HK-2 (cell line): ENCODE measurements around the gene ZNF205.
"Not testable (repeated sequence)": the region's sequence is repeated elsewhere in the genome, so short reads cannot be mapped to it uniquely, and the experiment has no call there.

ENCODE experiments used
- DNase-seq: peaks from one replicate; pipeline ENCODE4 v3.0.0-alpha.2; 2018; ENCODE audit not compliant: unreplicated experiment

Gene ZNF205

GRCh38 chr16:3131755-3132377, 19.5 kb downstream of the ZNF205 start:
- peak; percentile 47 for DNase-seq

- no peak for DNase-seq
These were observed 21.5 kb downstream of the ZNF205 start for GRCh38 chr16:3133844-3134243.

- peak; percentile 89 for DNase-seq
These were observed 22.1 kb downstream of the ZNF205 start, which contains the start of gene ZNF213 for GRCh38 chr16:3134338-3135125. Gene ZNF213 (plus strand): TSS chr16:3135029. CDS start chr16:3137281, 2,252 bp downstream.

- DNase-seq = no peak
These were observed 22.8 kb downstream of the ZNF205 start for GRCh38 chr16:3135126-3135715.

- no peak for DNase-seq
These were observed 24.9 kb downstream of the ZNF205 start for GRCh38 chr16:3137267-3137666.

GRCh38 chr16:3138342-3138741, 26.0 kb downstream of the ZNF205 start:
- DNase-seq = no peak

- no peak for DNase-seq
These were observed 26.5 kb downstream of the ZNF205 start for GRCh38 chr16:3138823-3139426.

GRCh38 chr16:3139561-3139960, 27.2 kb downstream of the ZNF205 start:
- not testable (repeated sequence) for DNase-seq

- no peak for DNase-seq
These were observed 28.4 kb downstream of the ZNF205 start for GRCh38 chr16:3140603-3141427.

GRCh38 chr16:3141781-3142311, 29.5 kb downstream of the ZNF205 start:
- no peak for DNase-seq

GRCh38 chr16:3142327-3142726, 29.9 kb downstream of the ZNF205 start:
- DNase-seq = no peak

- no peak for DNase-seq
These were observed 30.4 kb downstream of the ZNF205 start for GRCh38 chr16:3142770-3143169.

- DNase-seq = no peak
These were observed 30.8 kb downstream of the ZNF205 start for GRCh38 chr16:3143189-3143588.

- DNase-seq = no peak
These were observed 31.4 kb downstream of the ZNF205 start for GRCh38 chr16:3143598-3144320.

- DNase-seq = no peak
These were observed 32.1 kb downstream of the ZNF205 start for GRCh38 chr16:3144321-3144983.

- no peak for DNase-seq
These were observed 32.8 kb downstream of the ZNF205 start for GRCh38 chr16:3145151-3145550.

GRCh38 chr16:3145660-3146059, 33.3 kb downstream of the ZNF205 start:
- DNase-seq = no peak

- no peak for DNase-seq
These were observed 34.8 kb downstream of the ZNF205 start for GRCh38 chr16:3147046-3147756.

- no peak for DNase-seq
These were observed 35.3 kb downstream of the ZNF205 start for GRCh38 chr16:3147757-3148104.
